B cell (primary cell): Measurements from ENCODE around the gene BTBD1.

Experiments
- CTCF ChIP-seq: fragments of 200-600 bp; IDR thresholded peaks from one replicate; pipeline ENCODE4 v1.8.0; 2022; ENCODE audit warnings: antibody characterized with exemption, mild to moderate bottlenecking
- EZH2 ChIP-seq: IDR thresholded peaks from 2 replicates; pipeline ENCODE4 v1.6.1; 2012; ENCODE audit warnings: borderline replicate concordance, low read depth, mild to moderate bottlenecking, moderate library complexity, low read length; ENCODE audit not compliant: insufficient read depth, poor library complexity, severe bottlenecking

DNA sequence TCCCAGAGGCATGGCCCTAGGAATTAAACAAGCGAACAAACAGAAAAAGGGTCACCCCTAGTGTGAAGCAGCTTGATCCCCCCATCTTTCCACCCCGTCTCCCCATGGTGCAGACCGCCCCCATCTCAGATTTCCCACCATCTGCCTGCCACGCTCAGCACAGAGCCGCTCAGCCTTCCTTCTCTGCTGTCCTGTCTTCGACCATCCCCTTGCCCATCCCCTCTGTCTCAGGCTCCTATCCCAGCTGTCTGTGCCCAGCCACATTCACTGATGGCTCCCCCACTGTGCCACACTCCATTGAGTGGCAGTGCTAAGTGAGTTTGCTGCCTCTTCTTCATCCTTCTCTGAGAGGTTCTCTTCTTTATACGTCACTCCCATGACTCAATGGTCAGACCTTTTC, 11.7 kb upstream of the BTBD1 start:
- TF ChIP-seq CTCF (no peak), EZH2 (no peak)
